Measurements from ENCODE around the gene SLC4A1. TPM values are rescaled to one million over a fixed set of nuclear protein-coding genes. Genes with fewer than 3 reads are reported as not detected.

The SLC4A1 gene
- total RNA-seq, 3 donors from 2014 or later, result 0.33 TPM; not detected in 2

DNA sequence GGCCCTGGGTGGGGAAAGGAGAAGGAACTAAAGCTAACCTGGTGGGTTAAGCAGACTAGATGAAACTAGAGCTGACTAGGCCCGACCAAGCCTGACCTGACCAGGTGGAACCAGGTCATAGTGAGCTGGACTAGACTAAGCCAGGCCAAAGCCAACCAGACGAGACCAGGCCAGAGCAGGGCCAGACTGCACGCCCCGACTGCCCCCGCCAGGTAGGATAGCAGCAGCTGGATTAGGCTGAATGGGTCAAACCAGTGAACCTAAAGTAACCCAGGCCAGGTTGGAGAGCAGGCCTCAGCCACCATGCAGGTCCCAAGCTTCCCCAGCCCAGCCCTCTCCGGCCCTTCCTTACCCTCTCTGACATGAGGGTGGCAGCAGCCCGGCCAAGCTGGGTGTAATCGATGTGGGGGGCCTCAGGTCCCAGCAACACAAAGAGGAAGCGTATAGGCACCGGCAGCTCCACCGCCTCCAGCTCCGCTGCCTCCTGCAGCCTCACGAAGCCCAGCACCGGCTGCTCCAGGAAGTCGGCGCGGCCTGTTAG, 9.1 kb downstream of the SLC4A1 start:
- no peak overlapping the region for H3K27ac ChIP-seq
- intact Hi-C loops (cut with DNase I; ENCODE audit: low total_unique reads), result no loop called here
- no peaks in the 10 kb centered on the region for H3K27me3 ChIP-seq
- DNase-seq (ENCODE audit: low spot score in 2 of 2), result no peak
- no peaks in the 10 kb centered on the region for H3K4me1 ChIP-seq
- TF ChIP-seq, protein P1, sequence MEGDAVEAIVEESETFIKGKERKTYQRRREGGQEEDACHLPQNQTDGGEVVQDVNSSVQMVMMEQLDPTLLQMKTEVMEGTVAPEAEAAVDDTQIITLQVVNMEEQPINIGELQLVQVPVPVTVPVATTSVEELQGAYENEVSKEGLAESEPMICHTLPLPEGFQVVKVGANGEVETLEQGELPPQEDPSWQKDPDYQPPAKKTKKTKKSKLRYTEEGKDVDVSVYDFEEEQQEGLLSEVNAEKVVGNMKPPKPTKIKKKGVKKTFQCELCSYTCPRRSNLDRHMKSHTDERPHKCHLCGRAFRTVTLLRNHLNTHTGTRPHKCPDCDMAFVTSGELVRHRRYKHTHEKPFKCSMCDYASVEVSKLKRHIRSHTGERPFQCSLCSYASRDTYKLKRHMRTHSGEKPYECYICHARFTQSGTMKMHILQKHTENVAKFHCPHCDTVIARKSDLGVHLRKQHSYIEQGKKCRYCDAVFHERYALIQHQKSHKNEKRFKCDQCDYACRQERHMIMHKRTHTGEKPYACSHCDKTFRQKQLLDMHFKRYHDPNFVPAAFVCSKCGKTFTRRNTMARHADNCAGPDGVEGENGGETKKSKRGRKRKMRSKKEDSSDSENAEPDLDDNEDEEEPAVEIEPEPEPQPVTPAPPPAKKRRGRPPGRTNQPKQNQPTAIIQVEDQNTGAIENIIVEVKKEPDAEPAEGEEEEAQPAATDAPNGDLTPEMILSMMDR (IDR thresholded peaks at IDR 0.05), result no peak
- TF ChIP-seq POLR2A (IDR thresholded peaks at IDR 0.05), result no peak
- no peak for TF ChIP-seq POLR2AphosphoS5 (IDR thresholded peaks at IDR 0.05)
- no peaks in the 10 kb centered on the region for H3K36me3 ChIP-seq
- H3K4me3 ChIP-seq, result no peak overlapping the region
- no peaks in the 10 kb centered on the region for H3K9me3 ChIP-seq

DNA sequence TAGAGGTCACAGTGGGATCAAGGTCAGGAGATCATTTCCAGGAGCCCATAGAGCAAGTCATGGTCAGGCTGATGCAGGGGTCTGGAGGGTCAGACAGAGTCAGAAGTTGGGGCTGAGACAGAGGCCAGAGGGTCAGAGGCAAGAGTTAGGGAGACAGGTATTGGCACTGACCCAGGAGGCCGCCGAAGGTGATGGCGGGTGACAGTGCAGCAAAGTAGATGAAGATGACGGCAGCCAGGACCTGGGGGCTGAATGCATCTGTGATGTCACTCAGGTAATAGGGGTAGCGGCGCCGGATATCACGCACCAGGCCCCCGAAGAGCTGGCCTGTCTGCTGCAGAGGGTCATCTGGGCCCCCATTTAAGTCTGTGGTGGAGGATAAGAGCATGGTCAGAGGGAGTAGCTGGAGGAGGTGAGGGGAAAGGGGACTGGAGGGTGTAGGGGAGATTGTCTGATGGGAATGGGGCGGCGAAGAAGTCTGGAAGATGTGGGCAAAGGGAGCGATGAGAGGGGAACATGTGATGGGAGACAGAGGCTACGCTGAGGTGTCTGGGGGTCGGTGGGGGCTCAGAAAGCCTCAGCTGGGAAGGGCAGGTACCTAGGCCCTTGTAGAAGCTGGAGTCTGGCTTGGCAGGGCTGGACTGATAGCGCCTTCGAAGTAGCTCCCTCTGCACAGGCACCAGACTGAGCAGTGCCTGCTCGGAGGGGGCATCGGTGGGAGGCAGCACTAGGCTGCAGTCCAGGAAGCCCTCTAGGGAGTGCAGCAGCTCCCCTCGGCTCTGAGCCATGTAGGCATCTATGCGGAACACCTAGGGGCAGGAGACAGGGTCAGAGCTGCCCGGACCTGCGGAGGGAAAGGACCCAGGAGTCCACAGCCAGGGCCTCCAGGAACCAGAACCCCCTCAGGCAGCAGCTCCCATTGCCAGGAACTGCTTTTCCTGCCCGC, 9.8 kb downstream of the SLC4A1 start:
- Histone ChIP-seq H3K27ac (no peak overlapping the region), H3K4me1 (no peaks in the 10 kb centered on the region), H3K36me3 (no peaks in the 10 kb centered on the region), H3K27me3 (no peaks in the 10 kb centered on the region), H3K4me3 (no peak overlapping the region), H3K9me3 (no peaks in the 10 kb centered on the region)
- no peak for DNase-seq (ENCODE audit: low spot score in 2 of 2)
- intact Hi-C loops (cut with DNase I; ENCODE audit: low total_unique reads), result no loop called here
- TF ChIP-seq POLR2AphosphoS5 (IDR thresholded peaks at IDR 0.05) (no peak), POLR2A (IDR thresholded peaks at IDR 0.05) (no peak)
- TF ChIP-seq, protein P1 (IDR thresholded peaks at IDR 0.05), result no peak

DNA sequence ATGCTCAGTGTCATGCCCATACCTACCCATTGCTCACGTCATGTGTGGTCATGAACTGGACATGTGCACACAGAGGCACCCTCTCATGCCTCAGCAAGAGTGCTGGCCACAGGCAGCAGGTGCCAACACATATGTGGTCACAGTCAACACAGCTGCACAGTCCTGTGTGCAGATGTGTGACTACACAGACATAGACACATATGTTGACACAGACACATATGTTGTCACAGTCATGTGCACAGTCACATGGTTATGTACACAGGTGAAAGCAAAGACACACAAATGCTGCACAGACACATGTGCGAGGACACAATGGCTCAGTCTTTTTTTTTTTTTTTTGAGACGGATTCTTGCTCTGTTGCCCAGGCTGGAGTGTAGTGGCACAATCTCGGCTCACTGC, 11.3 kb downstream of the SLC4A1 start:
- Histone ChIP-seq H3K27me3 (no peaks in the 10 kb centered on the region), H3K4me3 (no peak overlapping the region), H3K36me3 (no peaks in the 10 kb centered on the region), H3K27ac (no peak overlapping the region), H3K4me1 (no peaks in the 10 kb centered on the region), H3K9me3 (no peaks in the 10 kb centered on the region)
- TF ChIP-seq, protein P1 (IDR thresholded peaks at IDR 0.05), result no peak
- no peak for TF ChIP-seq POLR2A (IDR thresholded peaks at IDR 0.05)
- TF ChIP-seq POLR2AphosphoS5 (IDR thresholded peaks at IDR 0.05), result no peak
- intact Hi-C loops (cut with DNase I; ENCODE audit: low total_unique reads), result no loop called here
- no peak for DNase-seq (ENCODE audit: low spot score in 2 of 2)

DNA sequence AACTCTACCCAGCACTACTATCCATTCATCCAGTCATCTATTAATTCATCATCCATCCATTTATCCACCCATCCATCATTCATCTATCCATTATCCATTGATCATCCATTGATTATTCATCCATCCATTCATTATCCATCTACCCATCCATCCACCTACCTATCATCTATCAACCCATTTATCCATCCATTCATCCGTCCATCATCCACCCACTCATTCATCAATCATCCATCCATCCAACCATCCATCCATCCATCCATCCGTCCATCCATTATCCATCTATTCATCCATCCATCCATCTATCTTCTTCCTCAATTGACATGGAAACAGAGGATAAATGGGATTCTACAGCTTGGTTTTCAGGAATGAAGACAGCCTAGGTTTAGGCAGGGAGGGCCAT, 12.0 kb downstream of the SLC4A1 start:
- no peak overlapping the region for H3K4me3 ChIP-seq
- no peak for DNase-seq (ENCODE audit: low spot score in 2 of 2)
- no peak overlapping the region for H3K27ac ChIP-seq
- intact Hi-C loops (cut with DNase I; ENCODE audit: low total_unique reads), result no loop called here
- TF ChIP-seq POLR2A (IDR thresholded peaks at IDR 0.05) (no peak), POLR2AphosphoS5 (IDR thresholded peaks at IDR 0.05) (no peak)
- TF ChIP-seq, protein P1 (IDR thresholded peaks at IDR 0.05), result no peak
- no peaks in the 10 kb centered on the region for H3K9me3 ChIP-seq
- no peaks in the 10 kb centered on the region for H3K27me3 ChIP-seq
- no peaks in the 10 kb centered on the region for H3K36me3 ChIP-seq
- H3K4me1 ChIP-seq, result no peaks in the 10 kb centered on the region

All from breast epithelium (tissue), 4 donors.